ENCODE measurements around the gene FOXC1.

DNA sequence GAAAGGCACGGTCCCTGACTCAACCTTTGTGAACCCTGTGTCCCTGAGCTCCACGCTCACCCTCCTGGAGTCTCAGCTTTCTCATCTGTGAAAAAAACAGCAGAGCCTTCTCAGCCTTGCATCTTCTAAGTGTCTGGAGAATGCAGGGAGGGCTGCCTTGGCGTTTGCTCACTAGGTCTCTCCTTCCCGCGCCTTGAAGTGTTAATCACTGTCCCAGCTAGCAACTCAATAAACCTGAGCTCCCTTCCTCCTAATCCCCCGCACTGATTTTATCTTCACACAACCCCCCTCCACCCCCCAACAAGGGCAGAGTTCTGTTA is 34.9 kb upstream of the FOXC1 start:
- TF ChIP-seq, protein P1, sequence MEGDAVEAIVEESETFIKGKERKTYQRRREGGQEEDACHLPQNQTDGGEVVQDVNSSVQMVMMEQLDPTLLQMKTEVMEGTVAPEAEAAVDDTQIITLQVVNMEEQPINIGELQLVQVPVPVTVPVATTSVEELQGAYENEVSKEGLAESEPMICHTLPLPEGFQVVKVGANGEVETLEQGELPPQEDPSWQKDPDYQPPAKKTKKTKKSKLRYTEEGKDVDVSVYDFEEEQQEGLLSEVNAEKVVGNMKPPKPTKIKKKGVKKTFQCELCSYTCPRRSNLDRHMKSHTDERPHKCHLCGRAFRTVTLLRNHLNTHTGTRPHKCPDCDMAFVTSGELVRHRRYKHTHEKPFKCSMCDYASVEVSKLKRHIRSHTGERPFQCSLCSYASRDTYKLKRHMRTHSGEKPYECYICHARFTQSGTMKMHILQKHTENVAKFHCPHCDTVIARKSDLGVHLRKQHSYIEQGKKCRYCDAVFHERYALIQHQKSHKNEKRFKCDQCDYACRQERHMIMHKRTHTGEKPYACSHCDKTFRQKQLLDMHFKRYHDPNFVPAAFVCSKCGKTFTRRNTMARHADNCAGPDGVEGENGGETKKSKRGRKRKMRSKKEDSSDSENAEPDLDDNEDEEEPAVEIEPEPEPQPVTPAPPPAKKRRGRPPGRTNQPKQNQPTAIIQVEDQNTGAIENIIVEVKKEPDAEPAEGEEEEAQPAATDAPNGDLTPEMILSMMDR (IDR thresholded peaks at IDR 0.05) = no peak
- TF ChIP-seq POLR2A (IDR thresholded peaks at IDR 0.05) (no peak), EP300 (IDR thresholded peaks at IDR 0.05) (no peak)
